GM19395 (cell line): Measurements from ENCODE around the gene ADAT1.
A peak's percentile ranks its signal among the peaks of the same experiment; 100 is the strongest.

Source experiments
- ATAC-seq: cut with Tn5 transposase; IDR thresholded peaks from one replicate; pipeline ENCODE4 v1.9.1; 2021; ENCODE audit warnings: mild to moderate bottlenecking, moderate library complexity; ENCODE audit not compliant: unreplicated experiment

ADAT1 gene

GRCh38 chr16:75576384-75576811 lies 46.7 kb downstream of the ADAT1 start:
- peak; percentile 66 for ATAC-seq

- ATAC-seq, result no peak
These were observed 47.1 kb downstream of the ADAT1 start for GRCh38 chr16:75575958-75576357.

- no peak for ATAC-seq
These were observed 49.1 kb downstream of the ADAT1 start for GRCh38 chr16:75573955-75574354.

GRCh38 chr16:75572864-75573542 lies 50.1 kb downstream of the ADAT1 start:
- no peak for ATAC-seq

GRCh38 chr16:75570396-75571065 lies 52.5 kb downstream of the ADAT1 start:
- no peak for ATAC-seq

- ATAC-seq, result no peak
These were observed 55.2 kb downstream of the ADAT1 start for GRCh38 chr16:75567911-75568310.

- peak; percentile 7 for ATAC-seq
These were observed 56.3 kb downstream of the ADAT1 start for GRCh38 chr16:75566758-75567255.

- ATAC-seq, result peak; percentile 77
These were observed 56.9 kb downstream of the ADAT1 start, which contains the start of gene GABARAPL2 for GRCh38 chr16:75566040-75566757. GABARAPL2 (plus strand) TSS chr16:75566379; CDS start chr16:75566487, 108 bp downstream.

- peak; percentile 12 for ATAC-seq
These were observed 57.4 kb downstream of the ADAT1 start for GRCh38 chr16:75565640-75566039.

GRCh38 chr16:75559564-75560372 lies 63.3 kb downstream of the ADAT1 start:
- ATAC-seq, result no peak

GRCh38 chr16:75558846-75559401 lies 64.2 kb downstream of the ADAT1 start:
- no peak for ATAC-seq

GRCh38 chr16:75556431-75556950 lies 66.6 kb downstream of the ADAT1 start:
- ATAC-seq, result no peak

- ATAC-seq, result peak; percentile 94
These were observed 67.2 kb downstream of the ADAT1 start, which contains the start of gene TMEM231 for GRCh38 chr16:75555707-75556430. TMEM231 (minus strand) TSS chr16:75556252; CDS start chr16:75556209, 43 bp downstream.

- ATAC-seq, result peak; percentile 36
These were observed 67.8 kb downstream of the ADAT1 start for GRCh38 chr16:75555213-75555706.

GRCh38 chr16:75552951-75553350 lies 70.1 kb downstream of the ADAT1 start:
- no peak for ATAC-seq

GRCh38 chr16:75550211-75550662 lies 72.8 kb downstream of the ADAT1 start:
- ATAC-seq, result peak; percentile 88
